ENCODE results near the gene INS. TPM values are rescaled to one million over a fixed set of nuclear protein-coding genes. Genes with fewer than 3 reads are reported as not detected.
"Not testable (repeated sequence)": the region's sequence is repeated elsewhere in the genome, so short reads cannot be mapped to it uniquely, and the experiment has no call there.

The INS gene
- total RNA-seq, 1 donor, result not detected

- Histone ChIP-seq H3K4me3 (ENCODE audit: low read length) (no peak overlapping the region), H3K4me1 (ENCODE audit: insufficient read depth, low read length) (no peaks in the 10 kb centered on the region), H3K27me3 (ENCODE audit: insufficient read depth, low read length) (peaks cover 7% of the 10 kb centered on the region), H3K9me3 (ENCODE audit: low read depth, low read length) (no peaks in the 10 kb centered on the region)
These were observed 29.4 kb downstream of the INS start for GRCh38 chr11:2131371-2132236.

DNA sequence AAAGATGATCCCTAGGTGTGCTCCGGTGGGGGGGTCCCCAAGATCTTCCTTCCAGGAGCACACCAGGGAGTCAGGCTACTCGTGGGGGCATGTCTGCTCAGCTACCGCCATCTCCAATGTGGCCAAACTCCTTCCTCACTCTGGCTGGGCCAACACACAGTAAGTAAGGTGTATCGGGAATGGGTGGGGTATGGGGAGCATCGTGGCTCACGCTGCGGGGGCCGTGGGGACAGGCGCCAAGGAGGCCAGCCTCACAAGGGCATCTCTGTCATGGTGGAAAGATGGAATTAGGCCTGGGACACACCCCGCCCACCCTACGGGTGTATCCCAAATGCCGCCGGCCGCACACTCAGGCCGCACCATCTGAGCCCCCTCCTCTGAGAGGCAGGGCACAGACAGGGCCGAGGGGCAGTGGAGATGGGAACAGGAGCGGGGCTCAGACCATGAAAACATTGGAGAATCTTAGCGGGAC lies 30.1 kb downstream of the INS start:
- Histone ChIP-seq H3K27me3 (ENCODE audit: insufficient read depth, low read length) (peaks cover 3% of the 10 kb centered on the region), H3K4me1 (ENCODE audit: insufficient read depth, low read length) (no peaks in the 10 kb centered on the region), H3K9me3 (ENCODE audit: low read depth, low read length) (no peaks in the 10 kb centered on the region), H3K4me3 (ENCODE audit: low read length) (no peak overlapping the region)

DNA sequence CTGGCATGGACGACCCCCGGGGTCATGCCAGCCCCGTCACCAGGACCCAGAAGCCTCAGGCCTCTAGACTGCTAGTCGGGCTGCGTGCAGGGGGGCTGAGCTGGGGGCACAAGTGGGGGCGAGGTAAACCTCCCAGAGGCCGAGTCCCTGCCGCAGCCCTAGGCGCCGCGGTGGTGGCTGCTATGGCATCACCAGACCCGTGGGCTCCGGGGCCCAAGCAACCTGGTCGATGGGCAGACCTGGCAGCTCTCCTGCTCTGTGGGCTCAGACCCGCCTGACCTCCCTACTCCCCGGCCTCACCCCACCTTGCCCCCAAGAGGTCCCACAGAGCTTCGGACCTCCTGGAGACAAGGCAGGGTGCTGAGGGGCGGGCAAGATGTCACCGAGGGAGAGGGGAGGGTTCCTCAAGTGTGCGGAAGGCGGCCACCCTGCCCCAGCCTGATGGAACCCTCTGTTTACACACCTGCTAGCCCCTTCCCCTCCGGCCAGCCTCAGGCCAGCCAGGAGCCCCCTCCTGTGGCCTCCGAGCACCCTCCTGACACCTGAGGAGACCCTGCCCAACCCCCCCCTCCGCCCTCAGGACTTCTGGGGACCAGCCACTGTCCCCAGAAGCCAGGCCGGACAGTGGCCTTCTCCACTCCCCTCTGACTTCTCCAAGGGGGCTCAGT lies 31.2 kb downstream of the INS start:
- Histone ChIP-seq H3K27me3 (ENCODE audit: insufficient read depth, low read length) (no peaks in the 10 kb centered on the region), H3K4me1 (ENCODE audit: insufficient read depth, low read length) (no peaks in the 10 kb centered on the region), H3K4me3 (ENCODE audit: low read length) (no peak overlapping the region), H3K9me3 (ENCODE audit: low read depth, low read length) (no peaks in the 10 kb centered on the region)

- Histone ChIP-seq H3K27me3 (ENCODE audit: insufficient read depth, low read length) (no peaks in the 10 kb centered on the region), H3K9me3 (ENCODE audit: low read depth, low read length) (no peaks in the 10 kb centered on the region), H3K4me1 (ENCODE audit: insufficient read depth, low read length) (no peaks in the 10 kb centered on the region), H3K4me3 (ENCODE audit: low read length) (no peak overlapping the region)
These were observed 31.7 kb downstream of the INS start for GRCh38 chr11:2129308-2129698.

DNA sequence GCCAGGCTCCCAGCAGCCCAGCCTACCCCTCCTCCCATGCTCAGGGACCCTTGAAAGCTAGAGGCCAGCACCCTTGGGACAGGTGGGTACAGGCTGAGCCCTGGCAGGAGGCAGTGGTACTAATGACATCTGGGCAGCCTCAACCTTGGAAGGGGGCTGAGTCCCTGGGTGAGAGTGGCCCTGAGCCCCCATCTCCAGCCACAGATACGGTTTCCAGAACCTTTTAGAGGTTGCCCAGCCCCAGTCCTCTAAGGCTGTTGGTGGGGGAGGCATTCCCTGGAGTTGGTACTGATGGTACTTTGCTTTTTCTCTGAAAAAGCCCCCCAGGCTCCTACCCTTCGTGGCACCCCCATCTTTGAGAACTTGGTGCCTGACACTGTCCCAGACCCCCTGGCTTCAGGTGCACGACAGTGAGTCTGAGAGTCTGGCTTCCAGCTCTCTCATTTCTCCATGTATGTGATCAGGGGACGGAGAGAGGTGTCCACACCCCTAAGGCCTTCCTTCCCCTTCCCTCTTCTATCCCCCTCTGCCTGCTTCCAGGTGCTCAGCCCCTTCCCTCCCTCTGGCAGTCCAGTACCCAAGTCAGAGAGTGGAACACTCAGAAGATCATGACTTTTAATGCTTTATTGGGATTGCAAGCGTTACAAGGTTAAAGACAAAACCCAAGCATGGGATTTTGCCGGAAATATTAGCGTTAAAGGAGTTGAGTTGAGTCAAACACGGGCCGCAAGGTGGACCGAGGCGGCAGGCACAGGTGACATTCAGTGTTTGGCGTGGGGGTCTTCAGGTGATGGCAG lies 32.3 kb downstream of the INS start:
- H3K9me3 ChIP-seq (ENCODE audit: low read depth, low read length), result no peaks in the 10 kb centered on the region
- H3K4me3 ChIP-seq (ENCODE audit: low read length), result no peak overlapping the region
- no peaks in the 10 kb centered on the region for H3K4me1 ChIP-seq (ENCODE audit: insufficient read depth, low read length)
- no peaks in the 10 kb centered on the region for H3K27me3 ChIP-seq (ENCODE audit: insufficient read depth, low read length)

DNA sequence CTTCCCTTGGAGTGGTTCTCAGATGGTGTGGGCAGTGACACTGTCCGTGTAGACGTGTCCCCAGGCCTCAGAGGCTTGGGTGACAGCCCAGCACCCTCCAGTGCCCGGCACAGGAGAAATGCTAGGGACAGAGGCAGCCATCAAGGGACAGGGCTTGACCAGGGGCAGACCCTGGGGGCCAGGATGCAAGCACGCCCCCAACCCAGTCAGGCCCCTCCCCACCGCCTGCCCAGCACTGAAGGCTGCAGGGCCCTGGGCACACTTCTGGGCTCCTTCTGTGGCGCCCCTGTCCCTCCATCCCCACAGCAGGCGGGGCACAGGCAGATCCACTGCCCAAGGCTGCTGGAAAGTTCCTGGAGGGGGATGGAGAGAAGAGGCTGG lies 32.9 kb downstream of the INS start:
- H3K4me3 ChIP-seq (ENCODE audit: low read length), result no peak overlapping the region
- no peaks in the 10 kb centered on the region for H3K4me1 ChIP-seq (ENCODE audit: insufficient read depth, low read length)
- no peaks in the 10 kb centered on the region for H3K9me3 ChIP-seq (ENCODE audit: low read depth, low read length)
- no peaks in the 10 kb centered on the region for H3K27me3 ChIP-seq (ENCODE audit: insufficient read depth, low read length)

GRCh38 chr11:2127482-2128129 lies 33.4 kb downstream of the INS start:
- H3K9me3 ChIP-seq (ENCODE audit: low read depth, low read length), result no peaks in the 10 kb centered on the region
- H3K4me1 ChIP-seq (ENCODE audit: insufficient read depth, low read length), result no peaks in the 10 kb centered on the region
- no peak overlapping the region for H3K4me3 ChIP-seq (ENCODE audit: low read length)
- no peaks in the 10 kb centered on the region for H3K27me3 ChIP-seq (ENCODE audit: insufficient read depth, low read length)

- H3K4me3 ChIP-seq (ENCODE audit: low read length), result no peak overlapping the region
- no peaks in the 10 kb centered on the region for H3K4me1 ChIP-seq (ENCODE audit: insufficient read depth, low read length)
- no peaks in the 10 kb centered on the region for H3K27me3 ChIP-seq (ENCODE audit: insufficient read depth, low read length)
- H3K9me3 ChIP-seq (ENCODE audit: low read depth, low read length), result no peaks in the 10 kb centered on the region
These were observed 34.4 kb downstream of the INS start for GRCh38 chr11:2126520-2127085.

DNA sequence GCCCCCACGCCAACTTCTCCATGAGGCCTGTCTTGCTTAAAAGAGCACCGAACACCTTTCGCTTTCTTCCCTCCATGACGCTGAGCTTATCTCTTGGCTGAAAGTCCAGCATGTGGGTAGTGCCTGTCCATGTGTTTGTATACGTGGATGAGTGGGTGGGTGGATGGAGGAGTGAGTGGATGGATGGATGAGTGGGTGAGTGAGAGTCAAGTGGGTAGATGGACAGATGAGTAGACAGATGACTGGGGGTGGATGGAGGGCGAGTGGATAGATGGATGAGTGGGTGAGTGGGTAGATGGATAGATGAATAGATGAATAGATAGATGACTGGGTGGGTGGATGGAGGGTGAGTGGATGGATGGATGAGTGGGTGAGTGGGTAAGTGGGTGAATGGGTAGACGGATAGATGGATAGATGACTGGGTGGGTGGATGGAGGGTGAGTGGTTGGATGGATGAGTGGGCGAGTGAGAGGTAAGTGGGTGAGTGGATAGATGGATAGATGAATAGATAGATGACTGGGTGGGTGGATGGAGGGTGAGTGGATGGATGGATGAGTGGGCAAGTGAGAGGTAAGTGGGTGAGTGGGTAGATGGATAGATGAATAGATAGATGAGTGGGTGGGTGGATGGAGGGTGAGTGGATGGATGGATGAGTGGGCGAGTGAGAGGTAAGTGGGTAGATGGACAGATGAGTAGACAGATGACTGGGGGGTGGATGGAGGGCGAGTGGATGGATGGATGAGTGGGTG lies 36.1 kb downstream of the INS start:
- not testable (repeated sequence) for H3K4me3 ChIP-seq (ENCODE audit: low read length); H3K4me1 ChIP-seq (ENCODE audit: insufficient read depth, low read length)

DNA sequence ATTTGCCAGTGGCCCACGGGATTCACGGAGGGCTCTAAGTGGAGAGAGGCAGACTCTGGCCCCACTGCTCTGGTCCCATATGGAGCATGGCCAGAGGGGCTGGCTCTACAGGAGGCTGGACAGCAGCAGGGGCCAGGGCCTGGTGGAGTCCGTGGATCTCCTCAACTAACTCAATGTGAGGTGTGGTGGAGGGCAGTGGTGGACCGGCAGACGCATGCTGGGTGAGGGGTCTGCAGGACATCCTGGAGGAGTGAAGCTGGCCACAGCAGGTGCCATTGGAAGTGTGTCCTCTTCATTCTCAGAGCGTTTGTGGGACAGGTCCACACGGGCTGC lies 37.4 kb downstream of the INS start:
- Histone ChIP-seq H3K4me1 (ENCODE audit: insufficient read depth, low read length) (no peaks in the 10 kb centered on the region), H3K9me3 (ENCODE audit: low read depth, low read length) (no peaks in the 10 kb centered on the region), H3K4me3 (ENCODE audit: low read length) (no peak overlapping the region), H3K27me3 (ENCODE audit: insufficient read depth, low read length) (no peaks in the 10 kb centered on the region)

More for the DNA sequence above, 36.1 kb downstream of the INS start:
- H3K9me3 ChIP-seq (ENCODE audit: low read depth, low read length); H3K27me3 ChIP-seq (ENCODE audit: insufficient read depth, low read length): not testable (repeated sequence)

DNA sequence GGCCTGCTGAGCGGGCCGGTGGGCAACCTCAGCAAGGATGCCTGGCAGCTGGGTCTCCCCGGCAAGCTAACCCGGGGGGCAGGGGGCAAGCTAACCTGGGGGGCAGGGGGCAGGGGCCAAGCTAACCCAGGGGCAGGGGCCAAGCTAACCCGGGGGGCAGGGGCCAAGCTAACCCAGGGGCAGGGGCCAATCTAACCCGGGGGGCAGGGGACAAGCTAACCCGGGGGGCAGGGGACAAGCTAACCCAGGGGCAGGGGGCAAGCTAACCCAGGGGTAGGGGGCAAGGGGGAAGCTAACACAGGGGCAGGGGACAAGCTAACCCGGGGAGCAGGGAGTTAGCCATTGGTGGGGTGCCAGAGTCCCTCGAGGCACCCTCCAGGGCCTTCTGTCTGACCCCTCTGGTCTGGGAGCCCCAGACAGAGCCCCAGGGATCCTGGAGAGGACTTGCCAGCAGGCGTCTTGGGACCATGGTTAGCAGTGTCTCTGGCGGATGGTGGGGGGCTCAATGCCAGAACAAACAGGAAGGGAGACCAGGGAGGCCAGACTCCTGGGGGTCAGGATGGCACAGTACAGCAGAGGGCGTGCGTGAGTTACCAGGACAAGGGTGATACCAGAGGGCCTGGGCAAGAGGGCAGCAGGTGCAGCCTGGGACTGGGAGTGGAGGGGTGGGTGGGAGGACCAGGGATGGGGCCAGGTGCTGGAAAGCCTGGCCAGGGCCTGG lies 37.9 kb downstream of the INS start:
- Histone ChIP-seq H3K9me3 (ENCODE audit: low read depth, low read length) (no peaks in the 10 kb centered on the region), H3K4me3 (ENCODE audit: low read length) (no peak overlapping the region), H3K27me3 (ENCODE audit: insufficient read depth, low read length) (no peaks in the 10 kb centered on the region), H3K4me1 (ENCODE audit: insufficient read depth, low read length) (no peaks in the 10 kb centered on the region)

DNA sequence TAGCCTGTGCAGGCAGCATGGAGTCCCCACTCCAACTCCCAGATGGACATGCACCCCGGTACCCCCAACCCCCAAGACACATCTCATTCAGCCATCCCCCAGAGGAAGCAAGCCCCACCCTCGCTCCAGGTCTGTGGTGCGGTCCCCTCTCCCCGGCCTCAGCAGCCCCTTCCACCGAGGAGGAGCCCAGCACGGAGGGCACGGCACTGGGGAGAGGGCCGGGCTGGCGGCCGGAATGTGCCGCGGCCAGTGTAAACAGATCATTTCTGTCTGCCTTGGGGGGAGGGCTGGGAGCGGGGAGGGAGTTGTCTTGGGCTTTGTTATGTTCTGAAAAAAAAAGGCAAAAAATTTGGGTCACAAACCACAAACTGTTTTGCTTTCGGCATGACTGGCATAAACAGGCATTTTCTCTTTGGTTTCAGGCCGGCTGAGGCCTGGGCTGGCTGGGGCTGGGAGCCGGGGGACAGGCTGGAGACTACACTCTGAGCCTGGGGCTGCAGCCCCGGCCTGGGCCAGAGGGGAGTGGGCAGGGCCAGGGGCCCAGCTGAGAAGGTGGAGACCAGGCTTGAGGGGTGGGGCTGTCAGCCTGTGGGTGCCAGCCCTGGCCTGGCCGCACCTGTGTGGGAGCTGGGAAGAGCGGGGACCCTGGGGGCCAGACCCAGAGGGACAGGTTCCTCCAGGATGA lies 38.6 kb downstream of the INS start:
- Histone ChIP-seq H3K27me3 (ENCODE audit: insufficient read depth, low read length) (no peaks in the 10 kb centered on the region), H3K4me3 (ENCODE audit: low read length) (no peak overlapping the region), H3K4me1 (ENCODE audit: insufficient read depth, low read length) (no peaks in the 10 kb centered on the region), H3K9me3 (ENCODE audit: low read depth, low read length) (no peaks in the 10 kb centered on the region)
